Neural progenitor cell (in vitro differentiated cells): ENCODE measurements around the gene EIF2AK2. TPM values are rescaled to one million over a fixed set of nuclear protein-coding genes. Genes with fewer than 3 reads are reported as not detected.

Experiments used
- DNase-seq: peaks from one replicate; pipeline ENCODE4 v3.0.0-alpha.2; 2016; ENCODE audit warnings: low spot score
- H2AFZ ChIP-seq: fragments of 200-600 bp; sonication (generic); replicated peaks from 2 replicates; pipeline ENCODE4 v1.6.1; 2016; ENCODE audit warnings: antibody characterized with exemption
- H3F3A ChIP-seq: fragments of 200-600 bp; sonication (generic); 2 replicates; pipeline ENCODE4 v1.6.1; 2016; ENCODE audit warnings: antibody characterized with exemption, low read depth
- H3K27ac ChIP-seq: fragments of 200-600 bp; sonication (generic); 2 replicates; pipeline ENCODE4 v1.5.1; 2016; ENCODE audit warnings: mild to moderate bottlenecking
- H3K27me3 ChIP-seq: fragments of 200-600 bp; sonication (generic); 2 replicates; pipeline ENCODE4 v1.6.1; 2016; ENCODE audit warnings: mild to moderate bottlenecking, moderate library complexity
- H3K36me3 ChIP-seq: fragments of 200-600 bp; sonication (generic); 2 replicates; pipeline ENCODE4 v1.5.1; 2016
- H3K4me1 ChIP-seq: fragments of 200-600 bp; sonication (generic); 2 replicates; pipeline ENCODE4 v1.6.1; 2016; ENCODE audit warnings: mixed run types
- H3K4me2 ChIP-seq: fragments of 200-600 bp; sonication (generic); 2 replicates; pipeline ENCODE4 v1.6.1; 2016
- H3K4me3 ChIP-seq: fragments of 200-600 bp; sonication (generic); 2 replicates; pipeline ENCODE4 v1.5.1; 2016
- H3K79me2 ChIP-seq: fragments of 200-600 bp; sonication (generic); 2 replicates; pipeline ENCODE4 v1.6.1; 2016; ENCODE audit warnings: low read depth
- H3K9ac ChIP-seq: fragments of 200-600 bp; sonication (generic); 2 replicates; pipeline ENCODE4 v1.6.1; 2016
- H3K9me3 ChIP-seq: fragments of 200-600 bp; sonication (generic); 2 replicates; pipeline ENCODE4 v1.5.1; 2016; ENCODE audit warnings: low read depth
- H4K20me1 ChIP-seq: fragments of 200-600 bp; sonication (generic); 2 replicates; pipeline ENCODE4 v1.6.1; 2016; ENCODE audit warnings: low read depth
- H3K27ac Mint-ChIP-seq: 3 replicates; pipeline ENCODE4 v1.8.0; 2021; ENCODE audit warnings: mixed read lengths
- H3K27me3 Mint-ChIP-seq: 2 replicates; pipeline ENCODE4 v1.8.0; 2022; ENCODE audit warnings: low read depth, mild to moderate bottlenecking, inconsistent platforms, moderate library complexity, mixed read lengths; ENCODE audit not compliant: insufficient read depth
- H3K36me3 Mint-ChIP-seq: 3 replicates; pipeline ENCODE4 v1.8.0; 2021; ENCODE audit warnings: mixed read lengths
- H3K4me1 Mint-ChIP-seq: 3 replicates; pipeline ENCODE4 v1.8.0; 2021; ENCODE audit warnings: mixed read lengths
- H3K4me3 Mint-ChIP-seq: 3 replicates; pipeline ENCODE4 v1.8.0; 2021; ENCODE audit warnings: mild to moderate bottlenecking, moderate library complexity, mixed read lengths
- H3K9me3 Mint-ChIP-seq: 3 replicates; pipeline ENCODE4 v1.8.0; 2020; ENCODE audit warnings: mixed read lengths
- CTCF ChIP-seq: fragments of 200-600 bp; sonication (generic); IDR thresholded peaks from 2 replicates; pipeline ENCODE4 v1.5.1; 2017; ENCODE audit warnings: antibody characterized with exemption, mild to moderate bottlenecking
- EZH2 ChIP-seq: fragments of 200-600 bp; sonication (generic); IDR thresholded peaks from 2 replicates; pipeline ENCODE4 v1.6.1; 2017; ENCODE audit warnings: antibody characterized with exemption, mild to moderate bottlenecking, moderate library complexity
- EZH2phosphoT487 ChIP-seq: fragments of 200-600 bp; sonication (generic); IDR thresholded peaks from 2 replicates; pipeline ENCODE4 v1.6.1; 2017; ENCODE audit warnings: antibody characterized with exemption
- total RNA-seq: library from RNA; depleted of rRNA; stranded (reverse); fragments of >200 nt; gene quantifications from 2 replicates; pipeline ENCODE4 v1.2.3, GENCODE V29; 2015; ENCODE audit warnings: low replicate concordance

Gene EIF2AK2
- total RNA-seq, 1 donor from 2014 or later: 35.3 TPM

GRCh38 chr2:37168217-37168981 lies 11.6 kb upstream of the EIF2AK2 start:
- H2AFZ ChIP-seq: peak overlapping the region; percentile 59
- no peak overlapping the region for H3K27ac Mint-ChIP-seq

GRCh38 chr2:37167636-37168180 lies 10.9 kb upstream of the EIF2AK2 start:
- H3K27me3 Mint-ChIP-seq: peaks cover 2% of the 10 kb centered on the region
- H3K4me3 Mint-ChIP-seq: no peak overlapping the region
- no peak overlapping the region for H2AFZ ChIP-seq
- H3K4me1 Mint-ChIP-seq: no peaks in the 10 kb centered on the region
- H4K20me1 ChIP-seq: no peaks in the 10 kb centered on the region
- H3K9me3 ChIP-seq: peaks cover 8% of the 10 kb centered on the region
- no peak overlapping the region for H3K27ac Mint-ChIP-seq
- no peaks in the 10 kb centered on the region for H3F3A ChIP-seq
- TF ChIP-seq EZH2phosphoT487 (no peak), CTCF (no peak), EZH2 (no peak)
- no peak overlapping the region for H3K9ac ChIP-seq
- no peaks in the 10 kb centered on the region for H3K79me2 ChIP-seq
- DNase-seq: no peak
- no peak overlapping the region for H3K4me2 ChIP-seq
- no peaks in the 10 kb centered on the region for H3K27me3 ChIP-seq
- peaks cover 26% of the 10 kb centered on the region for H3K9me3 Mint-ChIP-seq
- peaks cover 7% of the 10 kb centered on the region for H3K36me3 ChIP-seq
- H3K4me1 ChIP-seq: no peaks in the 10 kb centered on the region
- no peak overlapping the region for H3K27ac ChIP-seq
- H3K36me3 Mint-ChIP-seq: peaks cover 6% of the 10 kb centered on the region
- no peak overlapping the region for H3K4me3 ChIP-seq

More at GRCh38 chr2:37168217-37168981, 11.6 kb upstream of the EIF2AK2 start:
- Histone ChIP-seq H3K4me3 (no peak overlapping the region), H3K27me3 (no peaks in the 10 kb centered on the region), H4K20me1 (no peaks in the 10 kb centered on the region), H3K79me2 (no peaks in the 10 kb centered on the region), H3K9ac (no peak overlapping the region), H3K4me1 (no peaks in the 10 kb centered on the region), H3F3A (no peaks in the 10 kb centered on the region), H3K27ac (no peak overlapping the region), H3K36me3 (peaks cover 7% of the 10 kb centered on the region), H3K4me2 (no peak overlapping the region), H3K9me3 (peaks cover 8% of the 10 kb centered on the region)
- H3K27me3 Mint-ChIP-seq: peaks cover 2% of the 10 kb centered on the region
- peaks cover 23% of the 10 kb centered on the region for H3K9me3 Mint-ChIP-seq
- H3K4me3 Mint-ChIP-seq: no peak overlapping the region
- DNase-seq: peak; percentile 56
- TF ChIP-seq EZH2phosphoT487 (no peak), EZH2 (no peak), CTCF (peak; percentile 93)
- H3K36me3 Mint-ChIP-seq: peaks cover 6% of the 10 kb centered on the region
- H3K4me1 Mint-ChIP-seq: no peaks in the 10 kb centered on the region

- Mint-ChIP-seq H3K36me3 (peaks cover 6% of the 10 kb centered on the region), H3K4me3 (no peak overlapping the region)
- H3K9me3 ChIP-seq: peaks cover 8% of the 10 kb centered on the region
Measured at GRCh38 chr2:37164757-37165156, 8.0 kb upstream of the EIF2AK2 start.

More at GRCh38 chr2:37164757-37165156, 8.0 kb upstream of the EIF2AK2 start:
- Mint-ChIP-seq H3K4me1 (no peaks in the 10 kb centered on the region), H3K27ac (no peak overlapping the region), H3K9me3 (peaks cover 26% of the 10 kb centered on the region), H3K27me3 (peaks cover 2% of the 10 kb centered on the region)
- no peak for DNase-seq
- TF ChIP-seq EZH2phosphoT487: no peak
- TF ChIP-seq CTCF: no peak
- Histone ChIP-seq H3K4me2 (no peak overlapping the region), H2AFZ (no peak overlapping the region), H3F3A (no peaks in the 10 kb centered on the region), H3K4me3 (no peak overlapping the region), H3K36me3 (peaks cover 7% of the 10 kb centered on the region), H3K27me3 (no peaks in the 10 kb centered on the region), H3K27ac (no peak overlapping the region), H3K79me2 (no peaks in the 10 kb centered on the region), H3K9ac (no peak overlapping the region), H3K4me1 (no peaks in the 10 kb centered on the region), H4K20me1 (no peaks in the 10 kb centered on the region)
